K562 (cell line): ENCODE measurements around the gene ECI1. TPM values are rescaled to one million over a fixed set of nuclear protein-coding genes. Genes with fewer than 3 reads are reported as not detected.

Experiments used
- BCL6 ChIP-seq: fragments of 250-450 bp; sonication (Bioruptor Pico); IDR thresholded peaks from 2 replicates; pipeline ENCODE4 v1.4.0; 2020
- DPF2 ChIP-seq: fragments of 450-650 bp; IDR thresholded peaks from 2 replicates; pipeline ENCODE4 v1.6.1; 2016
- ETS2 ChIP-seq: IDR thresholded peaks from 2 replicates; pipeline ENCODE4 v1.6.1; 2016; ENCODE audit warnings: borderline replicate concordance, missing genetic modification characterization, mild to moderate bottlenecking, moderate library complexity, missing compliant biosample characterization; ENCODE audit not compliant: poor library complexity, severe bottlenecking
- HMGN3 ChIP-seq: IDR thresholded peaks from 2 replicates; pipeline ENCODE4 v1.6.1; 2011; ENCODE audit warnings: borderline replicate concordance, low read depth, mild to moderate bottlenecking, mixed read lengths, low read length; ENCODE audit not compliant: insufficient read length; ENCODE audit errors: extremely low read depth
- HNRNPH1 ChIP-seq: fragments of 200-400 bp; formaldehyde crosslinking; optimal IDR thresholded peaks from 2 replicates; pipeline ENCODE3; 2017; ENCODE audit warnings: low read depth, mild to moderate bottlenecking, low read length, moderate library complexity
- NR2F6 ChIP-seq: fragments of 450-650 bp; formaldehyde crosslinking; IDR thresholded peaks from 2 replicates; pipeline ENCODE4 v1.4.0; 2020; ENCODE audit warnings: mild to moderate bottlenecking
- RBM14 ChIP-seq: fragments of 200-400 bp; formaldehyde crosslinking; IDR thresholded peaks from 2 replicates; pipeline ENCODE4 v1.6.1; 2018; ENCODE audit warnings: low read depth, mild to moderate bottlenecking, low read length, moderate library complexity, borderline replicate concordance; ENCODE audit not compliant: insufficient read depth
- RBM15 ChIP-seq: fragments of 200-400 bp; formaldehyde crosslinking; IDR thresholded peaks from 2 replicates; pipeline ENCODE4 v1.6.1; 2018; ENCODE audit warnings: mild to moderate bottlenecking, low read length, moderate library complexity; ENCODE audit not compliant: insufficient read depth
- SMAD4 ChIP-seq: fragments of 250-450 bp; sonication (Bioruptor Pico); conservative IDR thresholded peaks from 2 replicates; pipeline ENCODE4 v1.8.0; 2021; ENCODE audit warnings: inconsistent platforms, mild to moderate bottlenecking, moderate library complexity
- TCF7L2 ChIP-seq: fragments of 150-350 bp; IDR thresholded peaks from 2 replicates; pipeline ENCODE4 v1.6.1; 2016; ENCODE audit warnings: low read depth, mild to moderate bottlenecking, low read length, moderate library complexity
- TSC22D4 ChIP-seq: fragments of 450-650 bp; IDR thresholded peaks from 2 replicates; pipeline ENCODE4 v1.6.1; 2016; ENCODE audit warnings: missing genetic modification characterization, missing biosample characterization, control low read depth
- U2AF1 ChIP-seq: fragments of 200-400 bp; formaldehyde crosslinking; optimal IDR thresholded peaks from 2 replicates; pipeline ENCODE3; 2017; ENCODE audit warnings: mild to moderate bottlenecking, low read depth, low read length, moderate library complexity
- ZNF668 ChIP-seq: fragments of 250-450 bp; sonication (Bioruptor Pico); IDR thresholded peaks from 2 replicates; pipeline ENCODE4 v1.8.0; 2022; ENCODE audit warnings: mild to moderate bottlenecking, inconsistent platforms
- polyA plus RNA-seq, 8 experiments: library from polyadenylated mRNA; depleted of rRNA in 4 of 8; stranded (reverse) in 5 of 8; unstranded in 3 of 8; fragments of >200 nt; fragmentation: Nextera tagmentation in 2 of 8; fragmentation: Illumina TruSeq in 1 of 8; extraction: Ambion mirVana in 2 of 8; extraction: Trizol in 1 of 8; gene quantifications; 2 replicates each; pipeline versions ENCODE4 v1.2.1 to v1.2.3, GENCODE V29; 2011 to 2014; ENCODE audit warnings: inconsistent platforms in 1 of 8, missing spikeins in 1 of 8
- total RNA-seq, 7 experiments: library from RNA; depleted of rRNA in 6 of 7; stranded (reverse); fragments of >200 nt in 6 of 7; fragmentation: Illumina TruSeq in 2 of 7; extraction: Trizol in 2 of 7; gene quantifications; 2 replicates each; pipeline versions ENCODE4 v1.2.1 to v1.2.3, GENCODE V29; 2011 to 2021; ENCODE audit warnings: low replicate concordance in 1 of 7
- TF ChIP-seq, protein P1 (sequence below), 2 experiments: fragments of 450-650 bp; formaldehyde crosslinking in 1 of 2; IDR thresholded peaks; 2 replicates each; pipeline versions ENCODE4 v1.4.0 to v1.6.1; 2014 to 2020; ENCODE audit warnings: mild to moderate bottlenecking in 2 of 2, borderline replicate concordance in 1 of 2, low read depth in 1 of 2
- TF ChIP-seq, protein P2 (sequence below), 2 experiments: fragments of 450-650 bp in 1 of 2; IDR thresholded peaks; 2 replicates each; pipeline ENCODE4 v1.6.1; 2011 to 2017; ENCODE audit warnings: low read depth in 2 of 2, antibody characterized with exemption in 1 of 2, borderline replicate concordance in 1 of 2, low read length in 1 of 2, mild to moderate bottlenecking in 1 of 2, mixed read lengths in 1 of 2; ENCODE audit not compliant: control insufficient read depth in 1 of 2
- TF ChIP-seq, protein P3 (sequence below): sonication (generic); formaldehyde crosslinking; IDR thresholded peaks from 2 replicates; pipeline ENCODE4 v1.9.0; 2022; ENCODE audit warnings: mild to moderate bottlenecking, missing genetic modification reagents

The ECI1 gene
- total and polyA plus RNA-seq, 9 of the 15 experiments (the other 6 are each of a cell fraction or from before 2014, with no cell fraction given) = 4.7 to 189 (median 54.0) TPM

DNA sequence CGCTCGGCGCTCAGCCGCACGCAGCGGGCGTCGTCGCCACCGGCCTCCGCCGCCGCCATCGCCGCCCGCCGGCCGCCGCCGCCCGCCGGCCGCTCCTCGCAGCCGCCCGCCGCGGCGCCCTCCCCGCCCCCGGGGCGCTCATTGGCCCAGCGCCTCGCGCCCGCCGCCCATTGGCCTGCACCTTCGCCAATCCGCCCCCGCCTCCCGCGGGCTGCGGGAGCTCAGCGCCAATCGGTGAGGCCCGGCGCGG lies 36.7 kb downstream of the ECI1 start, which contains the start of gene PGP (continued):
- TF ChIP-seq NR2F6 (CRISPR knock-in tag) (no peak), ETS2 (tag) (no peak), RBM14 (no peak), ZNF668 (CRISPR knock-in tag) (peak; percentile 92; the same call in 1 of the 2 replicates), SMAD4 (CRISPR knock-in tag) (peak; percentile 91; the same call in 1 of the 2 replicates), HMGN3 (no peak), TCF7L2 (no peak), HNRNPH1 (no peak), BCL6 (CRISPR knock-in tag) (peak; percentile 67; the same call in 1 of the 2 replicates), DPF2 (no peak), U2AF1 (no peak), TSC22D4 (tag) (no peak), RBM15 (no peak)
- TF ChIP-seq, protein P1, sequence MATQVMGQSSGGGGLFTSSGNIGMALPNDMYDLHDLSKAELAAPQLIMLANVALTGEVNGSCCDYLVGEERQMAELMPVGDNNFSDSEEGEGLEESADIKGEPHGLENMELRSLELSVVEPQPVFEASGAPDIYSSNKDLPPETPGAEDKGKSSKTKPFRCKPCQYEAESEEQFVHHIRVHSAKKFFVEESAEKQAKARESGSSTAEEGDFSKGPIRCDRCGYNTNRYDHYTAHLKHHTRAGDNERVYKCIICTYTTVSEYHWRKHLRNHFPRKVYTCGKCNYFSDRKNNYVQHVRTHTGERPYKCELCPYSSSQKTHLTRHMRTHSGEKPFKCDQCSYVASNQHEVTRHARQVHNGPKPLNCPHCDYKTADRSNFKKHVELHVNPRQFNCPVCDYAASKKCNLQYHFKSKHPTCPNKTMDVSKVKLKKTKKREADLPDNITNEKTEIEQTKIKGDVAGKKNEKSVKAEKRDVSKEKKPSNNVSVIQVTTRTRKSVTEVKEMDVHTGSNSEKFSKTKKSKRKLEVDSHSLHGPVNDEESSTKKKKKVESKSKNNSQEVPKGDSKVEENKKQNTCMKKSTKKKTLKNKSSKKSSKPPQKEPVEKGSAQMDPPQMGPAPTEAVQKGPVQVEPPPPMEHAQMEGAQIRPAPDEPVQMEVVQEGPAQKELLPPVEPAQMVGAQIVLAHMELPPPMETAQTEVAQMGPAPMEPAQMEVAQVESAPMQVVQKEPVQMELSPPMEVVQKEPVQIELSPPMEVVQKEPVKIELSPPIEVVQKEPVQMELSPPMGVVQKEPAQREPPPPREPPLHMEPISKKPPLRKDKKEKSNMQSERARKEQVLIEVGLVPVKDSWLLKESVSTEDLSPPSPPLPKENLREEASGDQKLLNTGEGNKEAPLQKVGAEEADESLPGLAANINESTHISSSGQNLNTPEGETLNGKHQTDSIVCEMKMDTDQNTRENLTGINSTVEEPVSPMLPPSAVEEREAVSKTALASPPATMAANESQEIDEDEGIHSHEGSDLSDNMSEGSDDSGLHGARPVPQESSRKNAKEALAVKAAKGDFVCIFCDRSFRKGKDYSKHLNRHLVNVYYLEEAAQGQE (IDR thresholded peaks at IDR 0.05; ENCODE audit: borderline replicate concordance) = no peak
- TF ChIP-seq, protein P1 (CRISPR knock-in tag; IDR thresholded peaks at IDR 0.05; ENCODE audit: low read depth) = no peak
- TF ChIP-seq, protein P2, sequence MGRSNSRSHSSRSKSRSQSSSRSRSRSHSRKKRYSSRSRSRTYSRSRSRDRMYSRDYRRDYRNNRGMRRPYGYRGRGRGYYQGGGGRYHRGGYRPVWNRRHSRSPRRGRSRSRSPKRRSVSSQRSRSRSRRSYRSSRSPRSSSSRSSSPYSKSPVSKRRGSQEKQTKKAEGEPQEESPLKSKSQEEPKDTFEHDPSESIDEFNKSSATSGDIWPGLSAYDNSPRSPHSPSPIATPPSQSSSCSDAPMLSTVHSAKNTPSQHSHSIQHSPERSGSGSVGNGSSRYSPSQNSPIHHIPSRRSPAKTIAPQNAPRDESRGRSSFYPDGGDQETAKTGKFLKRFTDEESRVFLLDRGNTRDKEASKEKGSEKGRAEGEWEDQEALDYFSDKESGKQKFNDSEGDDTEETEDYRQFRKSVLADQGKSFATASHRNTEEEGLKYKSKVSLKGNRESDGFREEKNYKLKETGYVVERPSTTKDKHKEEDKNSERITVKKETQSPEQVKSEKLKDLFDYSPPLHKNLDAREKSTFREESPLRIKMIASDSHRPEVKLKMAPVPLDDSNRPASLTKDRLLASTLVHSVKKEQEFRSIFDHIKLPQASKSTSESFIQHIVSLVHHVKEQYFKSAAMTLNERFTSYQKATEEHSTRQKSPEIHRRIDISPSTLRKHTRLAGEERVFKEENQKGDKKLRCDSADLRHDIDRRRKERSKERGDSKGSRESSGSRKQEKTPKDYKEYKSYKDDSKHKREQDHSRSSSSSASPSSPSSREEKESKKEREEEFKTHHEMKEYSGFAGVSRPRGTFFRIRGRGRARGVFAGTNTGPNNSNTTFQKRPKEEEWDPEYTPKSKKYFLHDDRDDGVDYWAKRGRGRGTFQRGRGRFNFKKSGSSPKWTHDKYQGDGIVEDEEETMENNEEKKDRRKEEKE (IDR thresholded peaks at IDR 0.05; ENCODE audit: borderline replicate concordance in 1 of 2, control insufficient read depth in 1 of 2, low read depth in 2 of 2, low read length in 1 of 2) = no peak
- TF ChIP-seq, protein P3, sequence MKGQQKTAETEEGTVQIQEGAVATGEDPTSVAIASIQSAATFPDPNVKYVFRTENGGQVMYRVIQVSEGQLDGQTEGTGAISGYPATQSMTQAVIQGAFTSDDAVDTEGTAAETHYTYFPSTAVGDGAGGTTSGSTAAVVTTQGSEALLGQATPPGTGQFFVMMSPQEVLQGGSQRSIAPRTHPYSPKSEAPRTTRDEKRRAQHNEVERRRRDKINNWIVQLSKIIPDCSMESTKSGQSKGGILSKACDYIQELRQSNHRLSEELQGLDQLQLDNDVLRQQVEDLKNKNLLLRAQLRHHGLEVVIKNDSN = no peak
